ENCODE results near the gene TPI1.
"Not testable (repeated sequence)": the region's sequence is repeated elsewhere in the genome, so short reads cannot be mapped to it uniquely, and the experiment has no call there.

TPI1 gene

DNA sequence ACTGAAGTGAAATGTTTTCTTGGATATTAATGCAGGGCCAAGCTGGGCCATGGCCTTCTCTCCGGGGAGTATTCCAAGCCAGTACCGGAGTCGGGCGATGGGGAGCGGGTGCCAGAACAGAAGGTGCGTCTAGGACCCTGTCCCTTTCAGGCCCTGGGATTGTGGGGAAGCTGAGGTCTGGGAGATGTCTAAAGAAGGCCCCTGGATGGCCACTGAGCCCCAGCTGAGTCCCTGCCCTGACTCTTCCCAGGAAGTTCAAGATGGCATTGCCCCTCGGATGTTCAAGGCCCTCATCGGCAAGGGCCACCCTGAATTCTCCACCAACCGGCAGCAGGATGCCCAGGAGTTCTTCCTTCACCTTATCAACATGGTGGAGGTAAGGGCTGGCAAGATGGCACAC, 7.2 kb upstream of the TPI1 start:
- TF ChIP-seq, protein P1, sequence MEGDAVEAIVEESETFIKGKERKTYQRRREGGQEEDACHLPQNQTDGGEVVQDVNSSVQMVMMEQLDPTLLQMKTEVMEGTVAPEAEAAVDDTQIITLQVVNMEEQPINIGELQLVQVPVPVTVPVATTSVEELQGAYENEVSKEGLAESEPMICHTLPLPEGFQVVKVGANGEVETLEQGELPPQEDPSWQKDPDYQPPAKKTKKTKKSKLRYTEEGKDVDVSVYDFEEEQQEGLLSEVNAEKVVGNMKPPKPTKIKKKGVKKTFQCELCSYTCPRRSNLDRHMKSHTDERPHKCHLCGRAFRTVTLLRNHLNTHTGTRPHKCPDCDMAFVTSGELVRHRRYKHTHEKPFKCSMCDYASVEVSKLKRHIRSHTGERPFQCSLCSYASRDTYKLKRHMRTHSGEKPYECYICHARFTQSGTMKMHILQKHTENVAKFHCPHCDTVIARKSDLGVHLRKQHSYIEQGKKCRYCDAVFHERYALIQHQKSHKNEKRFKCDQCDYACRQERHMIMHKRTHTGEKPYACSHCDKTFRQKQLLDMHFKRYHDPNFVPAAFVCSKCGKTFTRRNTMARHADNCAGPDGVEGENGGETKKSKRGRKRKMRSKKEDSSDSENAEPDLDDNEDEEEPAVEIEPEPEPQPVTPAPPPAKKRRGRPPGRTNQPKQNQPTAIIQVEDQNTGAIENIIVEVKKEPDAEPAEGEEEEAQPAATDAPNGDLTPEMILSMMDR (conservative IDR thresholded peaks at IDR 0.05; ENCODE audit: control insufficient read depth, insufficient read depth, low read depth, low read length), result no peak
- no peak for DNase-seq (ENCODE audit: low read depth)
- H3K4me3 ChIP-seq (ENCODE audit: control insufficient read depth, low read depth, low read length), result no peak overlapping the region

- TF ChIP-seq, protein P1 (conservative IDR thresholded peaks at IDR 0.05; ENCODE audit: control insufficient read depth, insufficient read depth, low read depth, low read length), result no peak
- no peak overlapping the region for H3K4me3 ChIP-seq (ENCODE audit: control insufficient read depth, low read depth, low read length)
These were observed 6.4 kb upstream of the TPI1 start for GRCh38 chr12:6860942-6861341.

GRCh38 chr12:6861391-6861790, 5.9 kb upstream of the TPI1 start:
- no peak for DNase-seq (ENCODE audit: low read depth)
- TF ChIP-seq, protein P1 (conservative IDR thresholded peaks at IDR 0.05; ENCODE audit: control insufficient read depth, insufficient read depth, low read depth, low read length), result no peak
- no peak overlapping the region for H3K4me3 ChIP-seq (ENCODE audit: control insufficient read depth, low read depth, low read length)

More at GRCh38 chr12:6860942-6861341, 6.4 kb upstream of the TPI1 start:
- no peak for DNase-seq (ENCODE audit: low read depth)

GRCh38 chr12:6863033-6863432, 4.3 kb upstream of the TPI1 start:
- TF ChIP-seq, protein P1 (conservative IDR thresholded peaks at IDR 0.05; ENCODE audit: control insufficient read depth, insufficient read depth, low read depth, low read length), result no peak
- DNase-seq (ENCODE audit: low read depth), result no peak
- H3K4me3 ChIP-seq (ENCODE audit: control insufficient read depth, low read depth, low read length), result no peak overlapping the region

DNA sequence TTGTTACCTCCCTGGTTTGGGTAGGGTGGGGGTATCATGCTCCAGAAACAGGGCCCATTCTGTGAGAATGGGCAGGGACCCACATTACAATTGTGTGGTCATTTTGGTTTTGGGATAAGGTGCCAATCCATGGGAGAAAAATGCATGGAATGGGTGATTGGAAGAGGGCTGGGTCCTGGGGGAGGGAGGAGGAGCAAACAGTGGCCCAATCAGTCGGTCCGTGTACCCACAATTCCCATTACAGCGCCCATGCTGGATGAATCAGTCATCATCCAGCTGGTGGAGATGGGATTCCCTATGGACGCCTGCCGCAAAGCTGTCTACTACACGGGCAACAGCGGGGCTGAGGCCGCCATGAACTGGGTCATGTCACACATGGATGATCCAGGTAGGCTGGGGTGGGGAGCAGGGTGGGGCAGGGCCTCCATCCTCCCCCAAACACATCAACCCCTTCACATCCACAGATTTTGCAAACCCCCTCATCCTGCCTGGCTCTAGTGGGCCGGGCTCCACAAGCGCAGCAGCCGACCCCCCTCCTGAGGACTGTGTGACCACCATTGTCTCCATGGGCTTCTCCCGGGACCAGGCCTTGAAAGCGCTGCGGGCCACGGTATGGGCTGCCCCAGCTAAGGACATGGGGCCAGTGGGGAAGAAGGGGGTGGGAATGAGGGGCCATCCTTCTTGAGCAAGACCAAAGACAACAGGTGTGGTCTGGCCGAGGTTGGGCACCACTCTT, 3.6 kb upstream of the TPI1 start:
- TF ChIP-seq, protein P1 (conservative IDR thresholded peaks at IDR 0.05; ENCODE audit: control insufficient read depth, insufficient read depth, low read depth, low read length), result no peak
- DNase-seq (ENCODE audit: low read depth), result peak; percentile 16
- no peak overlapping the region for H3K4me3 ChIP-seq (ENCODE audit: control insufficient read depth, low read depth, low read length)

DNA sequence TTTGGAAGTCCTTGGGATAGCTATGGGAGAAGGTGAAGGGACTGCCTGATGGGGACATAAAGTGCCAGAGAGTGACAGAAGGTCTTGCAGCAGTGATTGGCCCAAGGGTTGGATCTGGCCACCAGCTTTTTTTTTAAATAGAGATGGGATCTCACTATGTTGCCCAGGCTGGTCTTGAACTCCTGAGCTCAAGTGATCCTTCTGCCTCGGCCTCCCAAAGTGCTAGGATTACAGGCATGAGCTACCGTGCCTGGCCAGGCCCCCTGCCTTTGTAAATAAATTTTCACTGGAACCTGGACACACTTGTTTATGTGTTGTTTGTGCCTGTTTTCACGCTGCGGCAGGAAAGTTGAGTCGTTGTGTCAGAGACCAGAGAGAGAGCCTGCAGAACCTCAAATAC, 2.0 kb upstream of the TPI1 start:
- DNase-seq (ENCODE audit: low read depth), result not testable (repeated sequence)

GRCh38 chr12:6866163-6866919, 990 bp upstream of the TPI1 start:
- H3K4me3 ChIP-seq (ENCODE audit: control insufficient read depth, low read depth, low read length), result peak overlapping the region; percentile 57
- TF ChIP-seq, protein P1 (conservative IDR thresholded peaks at IDR 0.05; ENCODE audit: control insufficient read depth, insufficient read depth, low read depth, low read length), result no peak
- no peak for DNase-seq (ENCODE audit: low read depth)

More for the DNA sequence above, 2.0 kb upstream of the TPI1 start:
- not testable (repeated sequence) for H3K4me3 ChIP-seq (ENCODE audit: control insufficient read depth, low read depth, low read length)

Data from fibroblast of mammary gland (primary cell).